Measurements from ENCODE around the gene PDCD1LG2.

PDCD1LG2 gene

GRCh38 chr9:5532790-5533189, 22.5 kb downstream of the PDCD1LG2 start:
- DNase-seq: no peak

DNA sequence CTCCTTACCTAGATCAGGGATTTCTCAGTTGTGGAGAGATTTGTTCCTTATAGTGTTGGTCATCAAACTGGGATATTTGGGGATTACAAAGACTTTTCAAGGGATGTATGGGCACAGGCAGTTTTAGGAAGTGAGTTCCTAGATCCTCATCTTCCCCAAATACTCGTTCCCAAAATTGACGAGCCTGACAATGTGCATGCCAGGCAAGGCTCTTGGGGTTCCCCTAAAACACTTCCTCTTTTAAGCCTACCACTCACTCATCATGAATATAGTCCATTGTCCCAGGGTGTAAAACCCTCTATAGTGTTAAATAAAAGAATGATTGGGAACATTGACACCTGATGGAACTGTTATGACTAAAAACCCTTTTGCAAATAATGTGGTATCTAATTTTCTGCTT, 26.4 kb downstream of the PDCD1LG2 start:
- no peak for DNase-seq

- DNase-seq: no peak
Measured at GRCh38 chr9:5543875-5544702, 33.8 kb downstream of the PDCD1LG2 start.

GRCh38 chr9:5549658-5550650, 39.6 kb downstream of the PDCD1LG2 start:
- no peak for DNase-seq

DNA sequence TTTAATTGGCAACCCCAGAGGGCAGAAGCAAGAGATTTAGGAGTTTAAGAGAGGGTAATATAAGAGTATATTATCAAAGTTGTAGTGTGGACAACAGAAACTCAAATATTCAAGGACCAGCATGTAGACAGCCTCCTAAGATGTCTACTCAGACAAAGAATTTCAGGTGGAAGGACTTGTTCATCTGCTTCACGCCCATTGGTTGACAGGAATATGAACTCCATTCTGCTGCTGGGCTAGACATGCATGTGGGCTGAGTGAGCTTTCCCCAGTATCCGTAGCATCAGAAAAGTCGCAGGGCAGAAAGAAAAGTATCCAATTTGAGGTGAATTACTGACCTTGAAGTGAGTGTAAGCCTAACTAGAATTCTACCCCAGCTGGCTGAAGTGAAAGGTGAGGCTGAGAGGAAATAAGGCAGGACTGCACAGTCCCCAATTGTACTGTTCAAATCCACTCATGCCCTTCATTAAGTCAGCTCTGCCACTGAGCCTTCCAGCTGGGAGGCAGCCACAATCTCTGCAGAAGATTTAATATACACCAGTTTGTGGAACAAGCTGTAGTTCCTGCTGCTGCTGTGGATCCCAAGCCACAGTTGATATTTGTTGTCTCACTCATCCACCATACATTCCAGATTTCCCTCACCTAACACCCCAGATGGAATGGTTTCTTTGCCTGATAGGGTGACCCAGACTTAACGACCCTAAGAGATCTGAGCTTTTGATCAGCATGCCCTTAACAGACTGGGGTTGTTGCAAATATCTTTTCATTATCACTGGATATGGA, 41.2 kb downstream of the PDCD1LG2 start:
- no peak for DNase-seq

GRCh38 chr9:5552301-5552700, 42.0 kb downstream of the PDCD1LG2 start:
- no peak for DNase-seq

DNA sequence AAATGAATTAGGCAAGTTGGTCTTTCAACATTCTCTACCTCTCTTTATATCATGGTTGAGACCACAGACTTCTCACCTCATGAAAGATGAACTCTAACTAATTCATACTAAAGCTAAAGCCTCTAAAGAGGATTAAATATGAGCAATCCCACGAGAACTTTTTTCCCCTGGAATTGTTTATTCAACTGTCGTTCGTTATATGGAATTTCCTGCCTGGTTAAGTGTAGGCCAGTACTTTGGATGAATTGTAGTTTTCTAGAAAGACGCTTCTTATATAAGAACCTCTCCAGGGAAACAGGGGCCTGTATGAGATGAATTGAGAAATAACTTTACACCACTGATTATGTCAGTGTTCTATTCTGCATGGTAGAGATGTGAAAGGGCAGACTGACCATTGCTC, 42.9 kb downstream of the PDCD1LG2 start:
- DNase-seq: no peak

- no peak for DNase-seq
Measured at GRCh38 chr9:5554254-5554653, 43.9 kb downstream of the PDCD1LG2 start.

GRCh38 chr9:5556101-5556705, 45.9 kb downstream of the PDCD1LG2 start:
- no peak for DNase-seq

GRCh38 chr9:5557606-5558587, 47.6 kb downstream of the PDCD1LG2 start:
- DNase-seq: no peak

GRCh38 chr9:5559659-5560058, 49.3 kb downstream of the PDCD1LG2 start:
- no peak for DNase-seq

GRCh38 chr9:5560443-5561100, 50.2 kb downstream of the PDCD1LG2 start:
- DNase-seq: no peak

- no peak for DNase-seq
Measured at GRCh38 chr9:5561828-5562488, 51.6 kb downstream of the PDCD1LG2 start.

DNA sequence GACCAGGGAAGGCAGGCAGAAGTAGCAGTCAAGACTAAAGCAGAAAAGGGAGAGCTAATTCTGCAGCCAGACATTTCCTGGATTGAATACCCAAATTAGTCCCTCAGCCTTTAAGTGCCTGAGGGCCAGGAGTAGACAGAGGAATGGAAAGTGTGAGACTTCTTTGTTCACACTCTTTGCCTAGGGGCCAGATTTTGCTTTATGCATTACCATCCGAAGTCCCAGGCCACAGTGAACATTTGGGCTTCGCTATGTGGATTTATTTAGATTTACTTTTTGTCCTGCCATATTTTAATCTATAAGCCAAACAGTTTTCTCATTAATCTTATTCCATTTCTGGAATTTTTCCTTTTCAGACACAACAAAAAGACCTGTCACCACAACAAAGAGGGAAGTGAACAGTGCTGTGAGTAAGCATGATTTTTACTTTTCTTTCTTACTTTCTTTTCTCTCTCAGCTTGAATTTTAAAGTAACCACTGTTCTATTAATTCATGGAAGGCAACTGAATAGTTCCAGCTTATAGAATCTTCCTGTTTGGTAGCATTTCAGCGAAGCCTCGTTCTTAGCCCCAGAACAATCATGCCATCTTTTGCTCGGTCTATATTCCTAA, 52.6 kb downstream of the PDCD1LG2 start:
- no peak for DNase-seq

- no peak for DNase-seq
Measured at GRCh38 chr9:5563417-5563815, 53.1 kb downstream of the PDCD1LG2 start.

DNA sequence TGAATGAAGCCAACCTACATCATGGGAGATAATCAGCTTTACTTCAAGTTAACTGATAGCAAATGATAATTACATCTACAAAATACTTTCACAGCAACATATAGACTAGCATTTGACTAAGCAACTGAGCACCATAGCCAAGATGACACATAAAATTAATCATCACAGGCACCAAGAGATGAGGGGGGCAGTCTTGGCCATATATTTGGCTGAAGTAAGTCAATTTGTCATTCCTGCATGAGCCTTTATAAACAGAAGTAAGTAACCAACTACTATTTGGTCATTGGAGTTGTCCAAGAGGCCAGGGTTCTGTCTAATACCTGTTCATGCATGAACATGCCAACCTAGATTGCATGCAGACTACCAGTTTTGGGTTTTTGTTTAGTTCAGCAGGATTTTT, 53.6 kb downstream of the PDCD1LG2 start:
- DNase-seq: no peak

DNA sequence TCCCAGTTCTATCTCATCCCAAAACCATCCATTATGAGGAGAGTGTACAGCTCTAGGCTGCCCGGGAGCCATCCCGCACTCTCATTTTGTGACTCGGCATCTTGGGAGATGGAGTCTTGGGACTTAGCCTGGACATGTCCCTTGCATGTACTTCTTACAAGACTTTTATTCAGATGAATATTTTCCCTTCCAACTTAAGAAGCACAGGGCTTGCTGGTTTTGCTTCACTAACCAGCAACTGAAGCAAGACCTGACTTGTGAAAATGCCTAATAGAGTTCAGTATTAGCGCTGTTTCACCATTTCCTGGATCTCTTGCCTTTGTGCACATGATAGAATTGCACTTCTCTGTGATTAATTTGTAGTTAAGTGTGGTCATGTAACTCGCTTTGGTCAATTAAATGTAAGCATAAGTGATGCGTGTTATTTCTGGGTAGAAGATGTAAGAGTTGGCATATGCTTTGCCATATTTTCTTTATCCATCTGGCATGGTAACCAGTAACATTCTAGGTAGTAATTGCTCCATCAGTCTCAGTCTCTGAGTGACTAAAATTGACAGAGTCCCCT, 55.8 kb downstream of the PDCD1LG2 start:
- no peak for DNase-seq

DNA sequence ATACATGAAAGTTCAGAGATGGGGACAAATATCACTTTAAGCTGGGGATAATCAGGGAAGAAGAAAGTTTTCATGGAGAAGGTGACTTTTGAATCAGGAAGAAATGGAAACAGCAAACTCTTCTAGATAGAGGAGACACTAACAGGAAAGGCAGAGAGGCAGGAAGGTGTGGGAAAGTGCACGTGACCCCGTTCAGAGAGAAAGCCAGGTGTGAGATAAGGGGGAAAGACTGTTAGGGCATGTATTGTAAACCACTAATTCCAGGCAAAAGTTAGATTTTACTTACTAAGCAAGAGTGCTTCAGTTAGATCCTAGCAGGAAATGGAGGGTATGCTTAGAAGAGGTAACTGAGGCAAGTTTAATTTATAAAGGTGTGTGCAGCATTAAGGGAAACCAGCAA, 58.5 kb downstream of the PDCD1LG2 start:
- no peak for DNase-seq

- no peak for DNase-seq
Measured at GRCh38 chr9:5569409-5569808, 59.1 kb downstream of the PDCD1LG2 start.

Measured in stimulated activated CD4-positive, alpha-beta T cell treated with anti-CD3 and anti-CD28 coated beads, Interleukin-2, amount 100 ng/mL, for 48 hours (primary cell).